ENCODE data around the gene ACSL6. TPM values are rescaled to one million over a fixed set of nuclear protein-coding genes. Genes with fewer than 3 reads are reported as not detected.
A peak's percentile ranks its signal among the peaks of the same experiment; 100 is the strongest.

The ACSL6 gene
- total RNA-seq, 2 donors from 2014 or later, result 1.4 to 6.7 TPM

GRCh38 chr5:132013006-132013689 is 1.7 kb upstream of the ACSL6 start:
- Mint-ChIP-seq H3K27ac (no peak overlapping the region), H3K9me3 (no peaks in the 10 kb centered on the region), H3K27me3 (peaks cover 19% of the 10 kb centered on the region), H3K36me3 (ENCODE audit: low read depth) (no peaks in the 10 kb centered on the region), H3K4me1 (peaks cover 24% of the 10 kb centered on the region), H3K4me3 (no peak overlapping the region)
- ATAC-seq (replicated peaks), result no peak

GRCh38 chr5:132012371-132013005 is 1.0 kb upstream of the ACSL6 start:
- Mint-ChIP-seq H3K9me3 (no peaks in the 10 kb centered on the region), H3K36me3 (ENCODE audit: low read depth) (no peaks in the 10 kb centered on the region), H3K4me3 (peak overlapping the region; percentile 33), H3K27ac (no peak overlapping the region), H3K4me1 (peaks cover 19% of the 10 kb centered on the region), H3K27me3 (peaks cover 19% of the 10 kb centered on the region)
- no peak for ATAC-seq (replicated peaks)

- Mint-ChIP-seq H3K4me1 (peaks cover 16% of the 10 kb centered on the region), H3K36me3 (ENCODE audit: low read depth) (no peaks in the 10 kb centered on the region), H3K4me3 (peak overlapping the region; percentile 75), H3K27ac (no peak overlapping the region), H3K27me3 (peaks cover 16% of the 10 kb centered on the region), H3K9me3 (no peaks in the 10 kb centered on the region)
- no peak for ATAC-seq (replicated peaks)
Measured at GRCh38 chr5:132010989-132011621, 353 bp downstream of the ACSL6 start.

GRCh38 chr5:132010645-132010988 is 841 bp downstream of the ACSL6 start:
- ATAC-seq (replicated peaks), result no peak
- peaks cover 13% of the 10 kb centered on the region for H3K4me1 Mint-ChIP-seq
- no peaks in the 10 kb centered on the region for H3K9me3 Mint-ChIP-seq
- no peak overlapping the region for H3K27ac Mint-ChIP-seq
- H3K27me3 Mint-ChIP-seq, result peaks cover 16% of the 10 kb centered on the region
- H3K36me3 Mint-ChIP-seq (ENCODE audit: low read depth), result no peaks in the 10 kb centered on the region
- peak overlapping the region; percentile 75 for H3K4me3 Mint-ChIP-seq

GRCh38 chr5:132009706-132010405 is 1.6 kb downstream of the ACSL6 start:
- Mint-ChIP-seq H3K4me3 (peak overlapping the region; percentile 75), H3K4me1 (peaks cover 18% of the 10 kb centered on the region), H3K9me3 (no peaks in the 10 kb centered on the region), H3K36me3 (ENCODE audit: low read depth) (no peaks in the 10 kb centered on the region), H3K27me3 (peaks cover 16% of the 10 kb centered on the region), H3K27ac (no peak overlapping the region)
- no peak for ATAC-seq (replicated peaks)

DNA sequence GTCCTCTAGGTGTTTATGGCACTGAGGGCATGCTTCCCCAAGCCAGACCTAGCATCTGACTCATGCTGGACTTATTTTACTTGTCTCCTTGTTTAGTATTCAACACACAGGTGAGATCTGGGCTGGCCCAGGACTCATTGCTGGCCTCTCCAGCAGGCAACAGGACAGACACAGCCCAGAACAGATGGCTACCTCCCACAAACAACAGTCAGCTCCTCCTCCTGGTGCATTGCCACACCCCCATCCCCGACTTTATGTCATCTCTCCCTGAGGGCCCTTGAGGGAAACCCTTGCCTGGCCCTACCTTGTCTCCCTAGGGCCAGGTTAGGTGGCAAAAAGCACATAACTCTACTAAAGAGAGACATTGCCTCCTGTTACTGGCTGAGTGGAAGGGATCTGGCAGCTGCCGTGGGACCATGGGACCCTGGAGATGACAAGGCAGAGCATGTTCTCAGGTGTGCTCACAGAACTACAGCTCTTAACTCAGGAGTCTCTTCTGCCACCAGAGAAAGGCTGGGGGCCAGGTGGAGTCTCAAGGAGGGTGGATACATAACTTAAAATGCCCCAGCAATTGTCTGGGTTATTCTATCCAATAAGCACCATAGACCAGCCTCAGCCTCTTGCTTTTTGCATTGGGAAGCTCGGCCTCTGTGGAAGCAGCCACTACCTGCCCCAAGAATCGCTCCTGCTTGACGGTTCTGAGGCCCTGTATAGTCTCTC is 2.3 kb downstream of the ACSL6 start:
- Mint-ChIP-seq H3K27me3 (peaks cover 16% of the 10 kb centered on the region), H3K4me3 (no peak overlapping the region), H3K27ac (no peak overlapping the region), H3K36me3 (ENCODE audit: low read depth) (no peaks in the 10 kb centered on the region), H3K9me3 (no peaks in the 10 kb centered on the region), H3K4me1 (peaks cover 18% of the 10 kb centered on the region)
- ATAC-seq (replicated peaks), result no peak

DNA sequence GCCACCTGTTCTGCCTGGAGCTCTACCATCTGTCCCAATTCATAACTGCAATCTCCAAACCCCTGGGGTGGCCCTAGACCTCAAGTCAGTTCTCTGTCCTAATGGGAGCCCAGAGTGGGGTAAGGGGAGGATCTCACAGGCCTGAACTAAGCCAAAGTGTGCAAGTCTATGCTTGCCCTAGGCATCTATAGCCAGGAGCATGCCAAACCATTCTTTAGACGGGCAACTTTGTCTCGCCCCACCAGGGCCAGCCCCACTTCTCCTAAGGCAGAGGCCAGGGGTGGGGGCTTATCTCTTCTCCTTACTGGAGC is 3.3 kb downstream of the ACSL6 start:
- Mint-ChIP-seq H3K36me3 (ENCODE audit: low read depth) (no peaks in the 10 kb centered on the region), H3K4me3 (no peak overlapping the region), H3K27me3 (peaks cover 12% of the 10 kb centered on the region), H3K4me1 (peaks cover 18% of the 10 kb centered on the region), H3K9me3 (no peaks in the 10 kb centered on the region), H3K27ac (no peak overlapping the region)
- peak; percentile 16 for ATAC-seq (replicated peaks)

DNA sequence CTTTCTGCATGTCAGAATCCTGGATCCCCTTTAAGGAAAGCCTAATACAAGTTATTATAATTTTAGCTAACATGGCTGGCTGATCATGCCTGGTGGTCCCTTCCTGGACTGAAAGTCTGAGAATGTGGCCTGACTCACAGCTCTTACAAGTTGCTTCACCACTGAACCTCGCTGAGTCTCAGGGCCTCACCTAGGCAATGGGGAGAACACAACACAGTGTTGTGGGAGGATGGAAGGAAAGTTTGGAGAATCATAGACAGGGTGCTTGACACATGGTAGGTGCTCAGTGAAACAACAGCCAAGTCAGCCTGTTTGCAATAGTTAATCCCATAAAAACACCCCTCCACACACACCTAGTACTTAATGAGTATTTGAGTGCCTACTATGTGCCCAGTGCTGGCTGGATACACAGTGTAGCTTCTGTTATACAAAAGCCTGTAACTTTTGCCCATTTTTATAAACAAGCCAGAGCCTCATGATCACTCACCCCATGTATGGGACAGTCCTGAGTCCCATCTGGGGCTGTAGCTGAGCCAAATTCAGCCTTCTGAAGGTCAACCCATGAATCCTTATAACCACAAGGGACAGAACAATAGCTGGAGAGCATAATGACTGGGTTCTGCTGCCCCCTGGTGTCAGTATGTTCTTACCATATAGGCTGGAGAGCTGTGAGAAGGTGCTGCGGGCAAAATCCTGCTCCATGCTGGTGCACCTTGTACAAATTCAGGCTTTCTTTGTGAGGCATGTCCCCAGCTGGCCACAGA is 3.9 kb downstream of the ACSL6 start:
- ATAC-seq (replicated peaks), result peak; percentile 83
- Mint-ChIP-seq H3K4me3 (no peak overlapping the region), H3K9me3 (no peaks in the 10 kb centered on the region), H3K36me3 (ENCODE audit: low read depth) (no peaks in the 10 kb centered on the region), H3K4me1 (peaks cover 21% of the 10 kb centered on the region), H3K27me3 (peaks cover 11% of the 10 kb centered on the region), H3K27ac (no peak overlapping the region)

DNA sequence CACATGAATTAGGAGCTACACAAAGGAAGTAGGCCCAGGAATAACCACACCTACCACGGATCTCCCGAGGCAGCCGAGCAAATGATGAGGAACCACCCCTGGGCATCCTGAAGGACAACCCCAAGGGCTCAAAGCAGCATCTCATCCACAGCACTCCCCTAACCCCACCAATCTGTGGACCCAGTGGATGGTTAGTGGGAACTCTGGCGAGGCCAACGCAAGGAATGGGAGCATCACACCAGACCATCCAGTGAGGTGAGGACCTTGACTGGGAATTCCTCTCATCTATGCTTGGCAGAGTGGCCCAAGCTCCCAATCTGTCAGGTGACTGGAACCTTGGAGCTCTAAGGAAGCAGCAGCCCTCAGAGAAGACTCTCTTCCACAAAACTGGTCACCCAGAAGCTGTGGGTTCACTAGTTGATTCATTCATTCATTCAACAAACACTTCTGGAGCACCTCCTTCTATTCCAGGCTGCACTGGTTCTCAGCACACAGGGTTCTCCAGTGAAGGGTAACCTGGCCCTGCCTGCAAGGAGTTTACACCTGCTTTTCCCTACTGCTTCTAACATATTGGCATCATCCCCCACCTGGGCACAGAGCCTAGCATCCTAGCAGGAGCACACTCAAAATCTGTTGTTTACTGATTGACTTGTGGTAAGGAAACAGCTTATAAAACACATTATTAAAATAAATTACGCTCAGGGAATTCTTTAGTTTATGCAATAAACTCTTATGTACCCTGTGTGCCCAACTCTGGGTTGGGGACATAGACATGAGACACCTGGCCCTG is 4.9 kb downstream of the ACSL6 start:
- Mint-ChIP-seq H3K4me3 (no peak overlapping the region), H3K36me3 (ENCODE audit: low read depth) (no peaks in the 10 kb centered on the region), H3K9me3 (no peaks in the 10 kb centered on the region), H3K27me3 (peaks cover 8% of the 10 kb centered on the region), H3K27ac (no peak overlapping the region), H3K4me1 (peaks cover 32% of the 10 kb centered on the region)
- ATAC-seq (replicated peaks), result no peak

DNA sequence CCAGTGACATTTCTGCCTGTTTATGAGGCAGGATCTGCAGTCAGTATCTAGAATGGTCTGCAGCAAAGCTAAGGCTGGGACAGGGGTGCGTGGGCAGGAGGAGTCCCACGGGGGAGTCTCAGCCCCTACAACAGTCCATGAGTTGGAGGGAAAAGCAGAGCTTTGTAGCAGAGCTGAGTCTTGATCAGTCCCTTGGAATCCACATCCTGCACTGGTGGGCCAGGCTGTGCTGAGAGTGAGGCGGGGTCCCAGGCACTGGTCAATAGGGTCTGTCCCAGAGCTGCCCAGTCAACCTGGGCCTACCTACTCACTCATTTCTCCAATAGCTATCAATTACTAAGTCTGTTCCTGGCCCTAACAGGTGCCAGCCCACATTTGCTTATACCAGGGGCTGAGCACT is 5.9 kb downstream of the ACSL6 start:
- Mint-ChIP-seq H3K9me3 (no peaks in the 10 kb centered on the region), H3K36me3 (ENCODE audit: low read depth) (no peaks in the 10 kb centered on the region), H3K27me3 (peaks cover 6% of the 10 kb centered on the region), H3K4me1 (peaks cover 36% of the 10 kb centered on the region), H3K27ac (no peak overlapping the region), H3K4me3 (no peak overlapping the region)
- ATAC-seq (replicated peaks), result no peak

DNA sequence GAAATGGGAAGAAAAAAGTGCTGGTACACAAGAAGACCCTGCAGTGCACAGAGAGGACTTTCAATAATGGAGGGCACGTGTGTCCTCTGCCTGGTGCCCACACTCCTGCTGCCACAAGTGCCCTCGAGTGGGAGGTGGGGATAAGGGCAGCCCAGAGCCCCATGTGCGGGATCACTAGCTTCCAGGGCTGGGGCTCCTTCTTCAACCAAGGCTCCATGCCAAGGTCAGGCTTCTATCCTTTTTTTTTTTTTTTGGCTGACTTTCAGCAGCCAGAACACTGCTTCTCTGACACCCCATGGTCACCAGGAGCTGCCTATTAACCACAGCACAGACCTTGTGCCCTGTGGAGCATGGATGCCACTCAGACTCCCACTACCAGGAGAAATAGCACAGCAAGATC is 7.5 kb downstream of the ACSL6 start:
- Mint-ChIP-seq H3K9me3 (no peaks in the 10 kb centered on the region), H3K27ac (no peak overlapping the region), H3K4me3 (no peak overlapping the region), H3K27me3 (no peaks in the 10 kb centered on the region), H3K36me3 (ENCODE audit: low read depth) (no peaks in the 10 kb centered on the region), H3K4me1 (peaks cover 38% of the 10 kb centered on the region)
- no peak for ATAC-seq (replicated peaks)

- H3K4me1 Mint-ChIP-seq, result peaks cover 43% of the 10 kb centered on the region
- no peaks in the 10 kb centered on the region for H3K27me3 Mint-ChIP-seq
- H3K9me3 Mint-ChIP-seq, result no peaks in the 10 kb centered on the region
- ATAC-seq (replicated peaks), result no peak
- H3K4me3 Mint-ChIP-seq, result no peak overlapping the region
- no peaks in the 10 kb centered on the region for H3K36me3 Mint-ChIP-seq (ENCODE audit: low read depth)
- no peak overlapping the region for H3K27ac Mint-ChIP-seq
Measured at GRCh38 chr5:132003170-132003744, 8.2 kb downstream of the ACSL6 start.

GRCh38 chr5:132002757-132003156 is 8.7 kb downstream of the ACSL6 start:
- Mint-ChIP-seq H3K4me3 (no peak overlapping the region), H3K4me1 (peaks cover 41% of the 10 kb centered on the region), H3K27ac (peak overlapping the region; percentile 60), H3K36me3 (ENCODE audit: low read depth) (no peaks in the 10 kb centered on the region), H3K9me3 (no peaks in the 10 kb centered on the region), H3K27me3 (no peaks in the 10 kb centered on the region)
- no peak for ATAC-seq (replicated peaks)
